Posterior vena cava (tissue), 2 donors: Measurements from ENCODE around the gene DDX52. TPM values are rescaled to one million over a fixed set of nuclear protein-coding genes. Genes with fewer than 3 reads are reported as not detected.
"Not testable (repeated sequence)": the region's sequence is repeated elsewhere in the genome, so short reads cannot be mapped to it uniquely, and the experiment has no call there.

Source experiments
- DNase-seq: peaks from one replicate; pipeline ENCODE4 v3.0.0-alpha.2; 2020; ENCODE audit warnings: low spot score
- intact Hi-C, 2 donors: fragments of 100-400 bp; cut with DNase I; formaldehyde crosslinking; loops; one replicate each; pipeline versions ENCODE4 v1.14.1 to v1.14.2; 2022 to 2023
- total RNA-seq, 2 donors: library from RNA; stranded (reverse); fragmentation: NEBNext Ultra II Directional; extraction: Animal tissue kit (Norgen Biotek cat#: 25700); gene quantifications; one replicate each; pipeline ENCODE4 v1.2.1, GENCODE V29; 2021
- donor health status: DM: yes; HTN: yes; CAD: no.
- donor health status: DM: yes; HTN: yes; CAD: no.

The DDX52 gene
- total RNA-seq, 2 donors from 2014 or later = 16.8 to 20.7 TPM

DNA sequence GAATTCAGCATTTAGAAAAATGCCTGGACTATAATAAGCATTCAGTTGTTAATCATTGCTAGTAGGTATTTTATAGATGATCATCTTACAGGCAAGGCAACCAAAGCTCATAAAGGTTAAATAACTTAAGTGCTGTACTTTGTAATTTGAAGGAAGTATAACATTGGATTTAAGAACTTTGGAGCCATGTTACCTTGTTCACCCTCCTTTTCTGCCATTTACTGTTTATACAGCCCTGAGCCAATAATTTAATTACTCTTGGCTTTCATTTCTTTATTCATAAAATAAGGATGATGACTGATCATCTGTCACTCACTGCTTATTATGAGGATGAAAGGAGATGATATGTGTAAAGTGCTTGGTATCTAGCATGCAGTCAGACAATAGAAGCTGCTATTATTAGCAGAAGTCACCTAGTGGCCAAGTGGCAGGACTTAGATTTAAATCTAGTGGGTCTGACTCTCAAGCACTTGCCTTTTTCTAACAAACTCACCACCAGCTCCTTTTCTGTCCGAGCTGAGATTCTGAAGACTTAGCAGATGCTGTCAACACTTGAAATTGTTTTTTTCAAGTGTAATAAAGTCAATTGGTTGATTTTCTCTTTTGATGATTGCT is 18.3 kb upstream of the DDX52 start:
- intact Hi-C loops = no loop called here
- DNase-seq = no peak

DNA sequence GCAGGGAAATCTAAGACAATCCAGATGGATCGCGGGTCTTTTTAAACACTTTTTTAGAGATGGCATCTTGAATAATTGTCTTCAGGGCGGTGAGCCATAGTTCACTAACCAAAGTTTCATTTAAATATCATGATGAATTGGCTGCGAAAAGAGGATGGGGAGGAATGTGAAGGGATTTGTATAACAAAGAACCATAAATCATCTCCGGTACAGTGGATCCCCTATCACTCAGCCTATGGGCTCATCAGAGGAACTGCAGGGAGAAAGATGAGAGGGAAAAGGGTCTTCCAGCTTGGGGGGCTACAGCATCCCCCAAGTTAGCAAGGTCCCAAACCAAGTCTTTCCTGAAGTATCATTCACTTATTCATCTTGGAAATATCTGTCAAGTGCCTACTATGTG is 16.7 kb upstream of the DDX52 start:
- DNase-seq = no peak
- intact Hi-C loops = no loop called here

DNA sequence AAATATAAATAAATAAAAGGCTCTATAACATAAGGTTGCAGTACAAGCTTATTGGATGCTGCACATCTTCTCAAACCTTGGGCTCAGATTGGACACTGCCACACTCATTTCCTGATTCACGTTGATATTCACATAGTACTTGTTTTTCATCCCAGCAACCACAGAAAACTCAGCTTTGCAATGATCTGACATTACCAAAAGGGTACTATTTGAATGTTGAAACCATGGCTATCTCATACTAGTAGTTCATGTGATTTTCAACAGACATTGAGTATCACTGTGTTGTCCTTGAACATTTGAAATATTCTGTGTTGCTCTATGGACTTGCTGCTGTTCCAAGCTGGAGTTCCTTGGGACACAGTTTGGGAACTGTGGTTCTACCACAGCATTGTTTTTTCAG is 14.0 kb upstream of the DDX52 start:
- no peak for DNase-seq
- intact Hi-C loops = no loop called here

DNA sequence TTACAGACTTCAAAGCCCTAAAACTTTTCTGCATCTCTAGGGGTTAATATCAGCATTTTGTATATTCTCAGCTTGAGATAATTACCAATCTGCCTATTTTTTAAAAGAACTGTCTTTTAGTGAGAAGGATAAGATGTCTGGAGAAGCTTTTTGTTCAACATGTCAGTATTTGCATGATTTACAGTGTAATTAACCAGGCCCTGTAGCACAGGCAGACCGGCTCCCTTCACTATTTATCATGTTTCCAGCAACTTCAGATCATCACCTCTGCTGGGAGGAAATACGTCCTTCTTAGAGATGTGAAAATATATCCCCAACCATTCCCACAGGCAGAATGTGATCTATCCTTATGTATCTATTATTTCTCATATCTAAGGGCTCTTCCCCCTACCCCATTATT is 8.6 kb upstream of the DDX52 start:
- DNase-seq = no peak
- intact Hi-C loops = no loop called here

DNA sequence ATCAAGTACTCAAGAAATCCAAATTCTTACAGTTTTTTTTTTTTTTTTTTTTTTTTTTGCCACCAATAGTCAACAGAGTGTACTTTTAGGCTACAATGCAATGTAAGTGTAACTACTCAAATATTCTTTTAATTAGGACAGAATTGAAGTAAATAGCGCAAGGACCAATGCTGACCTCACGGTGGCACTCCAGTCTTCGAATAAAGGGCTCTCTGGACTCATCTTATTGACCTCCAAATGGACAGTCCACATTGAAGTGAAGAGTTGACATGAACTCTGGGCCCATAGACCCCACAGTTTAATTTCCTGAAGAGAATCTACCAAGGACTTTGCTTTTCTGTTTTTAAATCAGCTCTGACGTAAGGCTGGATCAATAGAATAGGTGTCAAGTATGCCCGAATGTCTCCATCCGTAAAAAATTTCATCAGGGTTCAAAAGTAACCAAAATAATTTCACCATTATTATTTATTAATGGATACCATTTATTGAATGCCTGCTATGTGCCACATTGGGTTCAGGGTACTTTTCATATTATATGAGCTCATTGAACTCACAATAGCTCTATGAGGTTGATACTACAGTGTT is 7.3 kb upstream of the DDX52 start:
- intact Hi-C loops = no loop called here
- no peak for DNase-seq

DNA sequence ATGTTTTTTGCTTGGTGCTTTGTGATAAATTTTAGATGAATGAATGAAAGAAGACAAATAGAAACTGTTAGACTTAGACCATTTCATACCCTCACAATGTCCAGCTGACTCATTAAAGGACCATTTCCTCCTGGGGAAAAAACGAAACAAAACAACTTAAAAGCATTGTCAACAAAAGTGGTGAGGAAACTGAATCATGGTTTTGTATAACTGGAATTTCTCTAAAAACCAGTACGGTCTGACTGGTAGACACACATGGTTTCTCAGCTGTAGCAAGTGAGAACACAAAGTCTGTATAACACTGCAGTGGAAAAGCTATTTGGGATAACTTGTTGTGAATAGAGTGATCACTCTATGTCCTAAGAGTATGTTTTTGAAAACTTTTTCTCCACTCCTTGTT is 5.3 kb upstream of the DDX52 start:
- no peak for DNase-seq
- intact Hi-C loops = no loop called here

DNA sequence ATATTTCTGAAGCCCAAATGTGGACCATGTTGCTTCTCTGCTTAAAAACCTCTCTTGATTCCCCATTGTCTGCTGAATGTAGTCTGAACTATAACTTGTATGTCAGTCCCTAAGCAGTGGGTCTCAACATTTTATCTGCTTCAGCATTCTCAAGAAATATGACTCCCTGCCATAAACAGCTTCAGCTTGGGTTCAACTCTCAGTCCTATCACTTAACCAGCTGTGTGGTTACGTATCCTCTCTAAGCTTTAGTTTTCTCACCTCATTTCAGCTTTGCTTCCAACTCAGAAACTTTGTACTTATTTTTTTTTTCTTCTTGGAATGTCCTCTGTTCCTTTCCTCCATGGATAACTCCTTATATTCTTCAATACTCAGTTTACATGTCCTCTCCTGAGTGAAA is 4.6 kb upstream of the DDX52 start:
- intact Hi-C loops = no loop called here
- DNase-seq = no peak

DNA sequence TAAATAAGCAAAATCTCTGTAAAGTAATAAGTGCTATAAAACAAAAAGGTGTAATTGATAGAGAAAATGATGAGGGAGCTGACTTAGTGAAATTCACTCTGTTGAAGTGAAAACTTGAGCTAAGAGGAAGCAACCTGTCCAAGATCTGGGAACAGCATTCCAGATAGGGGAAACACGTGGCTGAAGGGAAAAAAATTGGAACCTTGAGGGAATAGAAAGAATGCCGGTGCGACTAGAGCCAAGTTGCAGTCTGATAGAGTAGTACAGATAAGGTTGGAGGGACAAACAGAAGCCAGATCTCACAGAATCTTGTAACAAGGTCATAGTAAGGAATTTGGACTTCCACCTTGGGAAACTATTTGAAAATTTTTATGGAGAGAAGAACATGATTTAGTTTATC is 623 bp upstream of the DDX52 start:
- intact Hi-C loops = no loop called here
- DNase-seq = no peak

DNA sequence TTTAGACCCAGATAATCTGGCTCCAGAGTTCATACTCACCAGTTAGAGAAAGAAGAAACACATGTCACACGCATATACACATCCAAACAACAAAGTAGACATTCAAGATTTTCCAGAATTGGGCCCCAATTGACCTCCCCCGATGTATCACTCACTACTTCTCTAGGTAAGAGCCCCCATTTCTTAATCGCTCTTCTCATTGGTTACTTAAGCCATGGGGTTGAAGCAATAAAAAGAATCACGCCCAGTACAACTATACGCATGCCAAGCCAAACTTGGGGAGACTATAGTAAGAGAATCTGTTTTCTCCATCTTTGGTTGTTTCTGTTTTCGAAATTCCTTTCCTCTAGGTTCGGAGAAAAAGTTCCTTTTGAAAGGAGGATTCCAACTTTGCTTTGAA is 565 bp downstream of the DDX52 start:
- no peak for DNase-seq
- intact Hi-C loops = no loop called here

DNA sequence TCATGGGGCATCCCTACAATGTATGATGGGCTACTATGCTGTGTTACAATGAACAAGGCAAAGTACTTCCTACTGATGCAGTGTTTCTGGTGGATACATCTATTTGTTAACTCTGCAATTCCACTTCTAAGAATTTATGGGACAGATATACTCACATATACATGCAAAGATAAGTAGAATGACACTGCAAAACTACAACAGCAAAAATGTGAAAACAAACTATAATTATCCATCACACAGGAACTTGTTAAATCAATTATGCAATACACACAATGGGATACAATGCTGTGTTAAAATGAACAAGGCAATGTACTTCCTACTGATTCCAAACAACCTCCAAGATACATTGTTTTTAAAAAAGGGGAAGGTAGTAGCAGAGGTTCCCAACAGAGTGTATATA is 3.2 kb downstream of the DDX52 start:
- no peak for DNase-seq
- intact Hi-C loops = no loop called here

DNA sequence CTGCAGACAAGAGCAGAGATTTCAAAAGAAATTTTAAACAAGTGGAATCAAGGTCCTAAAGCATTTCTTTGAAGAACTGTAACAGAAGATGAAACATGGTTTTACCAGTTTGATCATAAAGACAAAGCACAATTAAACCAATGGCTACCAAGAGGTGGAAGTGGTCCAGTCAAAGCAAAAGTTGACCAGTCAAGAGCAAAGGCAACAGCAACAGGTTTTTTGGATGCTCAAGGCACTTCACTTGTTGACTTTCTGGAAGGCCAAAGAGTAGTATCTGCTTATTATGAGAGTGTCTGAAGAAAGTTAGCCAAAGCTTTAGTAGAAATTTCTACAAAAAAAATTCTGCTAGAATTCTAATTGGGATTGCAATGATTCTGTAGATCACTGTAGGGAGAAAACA is 5.3 kb downstream of the DDX52 start:
- intact Hi-C loops = no loop called here
- no peak for DNase-seq

DNA sequence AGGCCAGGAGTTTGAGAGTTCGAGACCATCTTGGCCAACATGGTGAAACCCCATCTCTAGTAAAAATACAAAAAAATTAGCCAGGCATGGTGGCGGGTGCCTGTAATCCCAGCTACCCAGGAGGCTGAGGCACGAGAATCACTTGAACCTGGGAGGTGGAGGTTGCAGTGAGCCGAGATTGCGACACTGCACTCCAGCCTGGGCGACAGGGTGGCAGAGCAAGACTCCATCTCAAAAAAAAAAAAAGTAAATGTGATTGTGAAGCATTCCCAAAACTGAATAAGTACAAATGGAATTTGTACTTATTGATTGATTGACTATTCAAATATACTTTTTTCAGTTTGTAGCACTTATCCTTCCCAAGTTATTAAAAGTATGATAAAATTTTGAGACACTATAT is 26.8 kb downstream of the DDX52 start:
- intact Hi-C loops, DNase-seq: not testable (repeated sequence)

DNA sequence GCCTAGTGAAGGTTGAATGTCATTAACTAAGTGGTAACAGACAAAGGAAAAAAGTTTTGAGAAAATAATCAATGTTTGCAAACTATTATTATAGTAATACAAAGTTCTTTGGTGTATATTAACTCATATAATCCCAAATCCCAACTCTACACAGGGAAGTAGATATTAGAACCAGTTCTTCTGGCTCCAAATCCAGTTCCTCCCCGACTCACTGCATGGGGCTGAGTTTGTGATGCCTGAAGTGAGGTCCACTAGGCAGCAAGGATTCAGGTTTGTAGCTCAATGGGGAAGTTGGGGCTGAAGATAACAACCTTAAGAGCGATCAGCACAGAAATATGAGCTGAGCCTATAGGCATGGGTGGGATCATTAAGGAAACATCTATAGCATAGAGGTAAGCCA is 28.4 kb downstream of the DDX52 start:
- no peak for DNase-seq
- intact Hi-C loops = no loop called here

DNA sequence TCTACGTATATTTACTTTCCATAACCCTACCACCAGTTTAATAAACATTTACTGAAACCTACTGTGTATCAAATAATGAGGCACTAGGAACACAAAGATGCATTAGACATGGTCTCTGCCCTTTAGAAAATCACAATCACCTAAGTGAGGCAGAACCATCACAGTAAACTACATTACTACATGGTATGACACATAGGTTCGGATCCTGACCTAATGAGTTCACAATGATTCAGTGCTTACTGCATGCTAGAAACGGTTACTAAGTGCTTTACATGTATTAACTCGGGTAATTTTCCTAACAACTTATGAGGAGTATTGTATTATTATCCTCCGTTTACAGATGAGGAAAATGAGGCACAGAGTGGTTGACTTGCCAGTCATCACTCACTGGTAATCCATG is 28.9 kb downstream of the DDX52 start:
- no peak for DNase-seq
- intact Hi-C loops = no loop called here

DNA sequence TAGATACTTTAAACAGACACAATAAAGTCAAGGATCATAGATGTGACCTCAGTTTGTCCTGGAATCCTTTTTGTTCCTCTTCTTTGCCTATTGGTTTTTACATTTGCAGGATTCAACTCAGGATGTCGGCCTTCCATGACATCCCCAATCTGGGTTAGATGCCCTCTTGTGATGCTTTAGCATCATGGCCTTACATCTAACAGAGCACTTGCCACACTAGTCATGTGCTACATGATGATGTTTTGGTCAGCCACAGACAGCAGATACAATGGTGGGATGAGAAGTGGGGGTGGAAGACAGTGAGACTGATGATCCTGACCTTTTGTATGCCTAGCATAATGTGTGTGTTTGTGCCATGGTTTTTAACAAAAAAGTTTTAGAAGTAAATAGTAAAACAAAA is 32.3 kb downstream of the DDX52 start:
- intact Hi-C loops = no loop called here
- no peak for DNase-seq

DNA sequence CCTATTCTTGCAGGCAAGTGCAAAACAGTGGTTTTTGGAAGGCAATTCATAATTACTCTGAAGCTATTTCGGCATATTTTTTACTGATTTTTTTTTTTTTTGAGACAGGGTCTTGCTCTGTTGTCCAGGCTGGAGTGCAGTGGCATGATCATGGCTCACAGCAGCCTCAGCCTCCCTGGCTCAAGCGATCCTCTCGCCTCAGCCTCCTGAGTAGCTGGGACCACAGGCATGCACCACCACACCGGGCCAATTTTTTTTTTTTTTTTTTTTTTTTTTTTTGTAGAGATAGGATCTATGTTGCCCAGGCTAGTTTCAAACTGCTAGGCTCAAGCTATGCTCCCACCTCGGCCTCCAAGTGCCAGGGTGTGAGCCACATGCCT is 33.2 kb downstream of the DDX52 start:
- intact Hi-C loops, DNase-seq: not testable (repeated sequence)

DNA sequence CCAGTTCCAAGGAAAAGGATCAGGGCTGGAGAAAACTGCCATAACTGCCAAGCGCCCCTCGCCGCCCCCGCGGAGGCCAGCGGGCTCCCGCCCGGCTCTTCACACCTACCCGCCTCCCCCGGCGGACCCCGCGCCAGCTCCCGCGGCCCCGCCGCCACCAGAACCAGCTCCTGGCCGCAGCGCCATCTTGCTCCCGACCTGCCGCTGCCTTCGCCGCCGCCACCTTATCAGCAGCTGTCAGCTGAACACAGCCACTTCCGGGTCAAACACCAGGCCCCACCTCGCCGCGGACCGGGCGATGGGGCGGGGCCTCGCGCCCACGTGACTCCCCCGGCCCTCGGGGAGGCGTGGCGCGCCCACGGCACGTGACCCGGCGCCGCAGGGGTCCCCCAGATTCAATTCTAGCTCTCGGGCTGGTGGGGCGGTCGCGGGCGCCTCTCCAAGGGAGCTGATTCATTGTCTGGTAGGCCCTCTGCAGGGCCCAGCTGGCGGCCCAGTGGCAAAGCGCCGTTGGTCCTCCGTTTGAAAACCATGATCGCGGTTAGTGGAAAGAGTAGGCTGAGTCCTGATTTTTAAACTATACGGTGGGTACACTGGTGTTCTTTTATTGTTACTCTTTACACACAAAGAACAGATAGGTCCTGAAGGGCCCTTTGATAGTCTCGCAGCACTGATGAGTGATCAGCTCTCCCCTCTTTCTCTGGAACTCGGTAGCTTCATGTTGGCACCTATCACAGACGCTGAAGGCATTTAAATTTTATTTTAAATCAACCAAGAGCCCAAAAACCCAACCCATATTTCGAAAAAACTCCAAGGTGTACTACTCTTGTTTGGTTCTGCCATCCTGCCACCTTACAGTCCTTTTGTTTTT is 33.8 kb downstream of the DDX52 start, which contains the start of gene SYNRG:
TSS of gene SYNRG (minus strand) at position 249 of the 871 bp plus-strand sequence. CDS start at position 186, 63 bp downstream.
- intact Hi-C loops = no loop called here
- peak; percentile 99 for DNase-seq

DNA sequence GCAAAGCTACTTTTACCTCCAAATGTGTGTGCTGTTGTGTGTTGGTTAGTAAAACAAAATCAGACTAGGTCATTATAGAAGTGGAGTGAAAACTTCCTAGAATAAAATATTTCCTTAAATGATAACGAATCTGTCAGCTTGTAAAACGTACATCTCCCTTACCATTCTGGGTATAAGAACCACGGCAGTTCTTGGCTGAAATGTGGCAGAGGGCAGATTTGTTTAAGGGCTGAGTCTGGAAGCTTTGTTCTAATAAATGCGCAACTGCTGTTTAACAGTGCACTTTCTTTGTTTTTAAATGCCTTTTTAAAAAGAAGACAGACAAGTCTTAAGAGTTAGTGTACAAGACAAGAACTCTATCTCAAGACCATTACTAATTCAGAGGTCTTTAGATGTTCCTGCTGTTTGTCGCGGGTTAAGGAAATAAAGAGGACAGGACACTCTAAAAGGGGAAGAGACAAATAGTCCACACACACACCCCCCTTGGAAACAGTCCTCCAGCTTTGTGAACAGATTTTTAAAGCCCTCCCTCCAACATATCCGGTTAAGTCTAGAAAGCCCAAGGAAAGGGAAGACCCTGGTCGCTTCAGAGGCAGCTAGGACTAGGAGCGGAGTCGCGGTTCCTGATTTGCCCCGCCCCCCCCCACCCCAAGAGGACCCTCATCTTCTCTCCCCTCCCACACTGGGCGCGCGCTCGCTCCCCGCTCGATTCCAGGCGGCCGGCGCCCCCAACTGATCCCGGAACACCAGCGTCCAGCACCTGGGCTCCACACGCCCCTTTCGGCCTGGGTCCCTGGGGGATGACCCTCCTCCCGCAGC is 34.7 kb downstream of the DDX52 start:
- intact Hi-C loops = no loop called here
- DNase-seq = no peak

DNA sequence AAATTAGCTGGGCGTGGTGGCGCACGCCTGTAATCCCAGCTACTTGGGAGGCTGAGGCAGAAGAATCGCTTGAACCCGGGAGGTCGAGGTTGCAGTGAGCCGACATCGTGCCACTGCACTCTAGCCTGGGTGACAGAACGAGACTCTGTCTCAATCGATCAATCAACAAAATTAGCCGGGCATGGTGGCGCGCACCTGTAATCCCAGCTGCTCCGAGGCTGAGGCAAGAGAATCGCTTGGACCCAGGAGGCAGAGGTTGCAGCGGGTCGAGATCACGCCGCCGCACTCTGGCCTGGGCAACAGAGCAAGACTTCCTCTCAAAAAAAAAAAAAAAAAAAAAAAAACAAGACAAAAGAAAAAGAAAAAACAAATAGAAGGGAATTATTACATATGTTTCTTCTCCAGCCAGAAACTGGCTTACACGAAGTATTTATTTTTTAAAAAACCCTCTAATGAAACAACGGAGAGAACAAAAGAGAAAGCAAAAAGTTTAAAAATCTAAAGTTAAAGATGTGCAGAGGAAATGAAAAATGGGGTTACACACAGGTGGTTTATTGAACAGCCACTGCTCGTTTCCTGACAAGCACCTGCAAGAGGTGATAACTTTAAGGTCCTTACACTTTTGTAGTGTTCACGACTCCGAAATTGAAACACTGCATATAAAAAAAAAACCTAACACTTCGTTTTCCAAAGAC is 35.5 kb downstream of the DDX52 start:
- intact Hi-C loops = no loop called here

More for the DNA sequence above, 35.5 kb downstream of the DDX52 start:
- peak; percentile 66 for DNase-seq
